HL-60/S4 treated with retinoic acid at 250 ng/mL for 4 days and 3 days (cell line): ENCODE measurements around the gene ACLY.

Experiments used
- in situ Hi-C: fragments of 300-500 bp; cut with MboI; formaldehyde crosslinking; loops from 2 replicates; pipeline ENCODE4 v1.7.0; 2022; ENCODE audit warnings: low sequenced_read_pairs

ACLY gene

GRCh38 chr17:41918314-41919164, at the start of gene ACLY:
Gene ACLY, minus strand, starts transcription at chr17:41918951. Its CDS starts 5,078 bp downstream, at chr17:41913873.
- in situ Hi-C loops = no loop called here

DNA sequence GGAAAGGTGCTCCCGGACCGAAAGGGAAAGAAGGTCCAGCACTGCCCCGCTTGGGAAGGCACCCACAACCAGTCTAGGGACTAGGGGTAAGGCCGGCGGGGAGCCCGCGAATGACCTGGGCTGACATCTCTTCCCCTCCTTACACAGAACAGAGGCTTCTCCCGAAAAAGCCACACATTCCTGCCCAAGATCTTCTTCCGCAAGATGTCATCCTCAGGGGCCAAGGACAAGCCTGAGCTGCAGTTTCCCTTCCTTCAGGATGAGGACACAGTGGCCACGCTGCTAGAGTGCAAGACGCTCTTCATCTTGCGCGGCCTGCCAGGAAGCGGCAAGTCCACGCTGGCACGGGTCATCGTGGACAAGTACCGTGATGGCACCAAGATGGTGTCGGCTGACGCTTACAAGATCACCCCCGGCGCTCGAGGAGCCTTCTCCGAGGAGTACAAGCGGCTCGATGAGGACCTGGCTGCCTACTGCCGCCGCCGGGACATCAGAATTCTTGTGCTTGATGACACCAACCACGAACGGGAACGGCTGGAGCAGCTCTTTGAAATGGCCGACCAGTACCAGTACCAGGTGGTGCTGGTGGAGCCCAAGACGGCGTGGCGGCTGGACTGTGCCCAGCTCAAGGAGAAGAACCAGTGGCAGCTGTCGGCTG, 49.3 kb upstream of the ACLY start:
- in situ Hi-C loops = loop anchor here (10.0 kb wide), 1 partner anchor 147 kb away; the partner anchor contains the start of gene DHX58

DNA sequence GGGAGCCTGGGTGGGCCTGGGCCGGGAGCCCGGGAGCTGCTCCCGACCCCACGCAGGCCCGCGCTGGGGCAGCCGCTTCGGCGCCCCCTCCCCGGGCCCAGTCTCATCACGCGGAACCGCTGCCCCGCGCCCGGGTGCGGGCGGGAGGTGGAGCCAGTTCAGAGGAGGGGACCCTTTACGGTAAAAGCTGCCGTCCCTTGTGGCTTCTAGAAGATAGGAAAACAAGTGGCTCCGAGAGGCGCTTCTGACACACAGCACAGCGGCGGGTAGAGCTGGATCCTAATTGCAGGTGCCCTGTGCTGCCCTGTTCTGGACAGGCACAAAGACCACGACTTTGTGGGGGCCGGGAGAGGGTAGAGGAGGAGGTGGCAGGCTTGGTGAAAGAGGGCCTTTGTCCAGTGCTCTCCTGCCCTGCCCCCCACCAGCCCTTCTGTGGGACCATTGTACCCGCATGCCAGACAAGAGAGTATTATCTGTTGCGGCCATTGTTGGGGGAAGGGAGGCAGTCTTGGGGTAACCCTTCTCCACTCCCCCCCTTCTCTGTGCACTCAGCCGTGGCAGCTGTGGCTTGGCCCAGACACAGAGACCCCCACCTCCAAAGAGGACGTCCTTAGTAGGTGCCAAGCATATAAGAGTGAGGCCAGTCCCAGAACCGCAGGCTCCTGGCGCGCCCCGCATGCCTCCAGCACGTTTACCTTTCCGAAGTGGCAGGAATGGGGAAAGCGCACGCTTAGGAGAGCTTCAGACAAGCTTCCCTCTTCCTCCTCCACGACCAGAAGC, 48.6 kb upstream of the ACLY start:
- in situ Hi-C loops = loop anchor here (10.0 kb wide), 1 partner anchor 147 kb away; the partner anchor contains the start of gene DHX58

- in situ Hi-C loops = loop anchor here (10.0 kb wide), 1 partner anchor 148 kb away; the partner anchor contains the start of gene DHX58
These were observed 47.9 kb upstream of the ACLY start, which contains the start of gene CNP for GRCh38 chr17:41966463-41967140. Gene CNP, plus strand, starts transcription at chr17:41966795. Its CDS starts 90 bp downstream, at chr17:41966885.

DNA sequence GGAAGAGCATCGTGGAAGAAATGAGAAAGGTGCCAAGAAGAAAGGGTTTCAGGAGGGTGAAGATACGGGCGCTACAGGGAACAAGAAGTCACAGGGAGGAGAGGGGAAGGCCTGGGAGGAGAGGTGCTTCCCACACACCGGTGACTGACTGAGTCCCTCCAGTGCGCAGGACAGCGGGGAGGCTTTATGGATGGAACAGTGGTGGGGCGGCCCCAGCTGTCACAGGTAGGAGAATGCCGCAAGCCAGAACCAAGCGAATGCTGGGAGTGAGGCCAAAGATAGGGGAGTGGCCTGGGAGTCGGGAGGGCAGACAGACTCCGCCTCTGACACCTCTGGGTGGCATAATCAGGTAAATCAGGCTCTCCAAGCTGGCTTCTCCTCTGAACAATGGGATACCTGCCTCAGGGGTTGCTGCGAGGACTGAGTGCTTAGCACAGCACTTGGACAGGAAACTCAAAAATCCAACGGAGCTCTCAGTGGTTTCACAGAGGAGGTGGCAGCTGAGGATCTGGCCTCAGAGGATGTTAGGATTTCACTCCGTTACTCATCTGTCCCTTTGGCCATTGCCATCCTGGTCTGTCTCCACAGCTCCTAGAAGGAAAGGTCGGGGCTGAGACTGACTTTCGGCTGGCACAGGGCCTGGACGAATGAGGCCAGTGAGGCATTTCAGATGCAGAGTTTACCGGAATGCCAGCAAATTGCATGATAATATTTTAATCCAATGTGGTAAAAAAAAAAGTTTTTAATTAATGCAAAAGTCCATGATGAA, 47.1 kb upstream of the ACLY start:
- in situ Hi-C loops = loop anchor here (10.0 kb wide), 1 partner anchor 149 kb away; the partner anchor contains the start of gene DHX58

GRCh38 chr17:41962768-41963434, 44.1 kb upstream of the ACLY start:
- in situ Hi-C loops = loop anchor here (10.0 kb wide), 1 partner anchor 152 kb away; the partner anchor contains the start of gene DHX58

DNA sequence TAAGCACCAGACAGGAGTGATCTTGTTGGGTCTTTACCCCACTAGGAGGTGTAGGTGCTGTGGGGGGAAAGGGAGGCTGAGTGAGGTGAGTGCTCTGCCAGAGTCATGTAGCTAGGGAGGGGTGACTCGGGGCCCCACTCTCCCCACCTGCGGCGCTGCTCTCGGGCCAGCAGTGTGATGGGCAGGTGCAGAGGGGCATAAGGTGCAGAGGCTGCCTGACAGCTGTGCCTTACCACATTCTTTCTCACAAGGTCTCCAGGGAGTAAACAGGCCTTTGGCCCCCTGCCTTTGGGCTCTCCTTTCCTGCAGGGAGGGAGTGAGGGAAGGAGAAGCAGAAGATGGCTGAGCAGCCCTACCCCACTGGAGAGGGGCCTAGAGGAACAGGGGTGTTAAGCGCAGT, 43.4 kb upstream of the ACLY start:
- in situ Hi-C loops = loop anchor here (10.0 kb wide), 1 partner anchor 153 kb away; the partner anchor contains the start of gene DHX58

DNA sequence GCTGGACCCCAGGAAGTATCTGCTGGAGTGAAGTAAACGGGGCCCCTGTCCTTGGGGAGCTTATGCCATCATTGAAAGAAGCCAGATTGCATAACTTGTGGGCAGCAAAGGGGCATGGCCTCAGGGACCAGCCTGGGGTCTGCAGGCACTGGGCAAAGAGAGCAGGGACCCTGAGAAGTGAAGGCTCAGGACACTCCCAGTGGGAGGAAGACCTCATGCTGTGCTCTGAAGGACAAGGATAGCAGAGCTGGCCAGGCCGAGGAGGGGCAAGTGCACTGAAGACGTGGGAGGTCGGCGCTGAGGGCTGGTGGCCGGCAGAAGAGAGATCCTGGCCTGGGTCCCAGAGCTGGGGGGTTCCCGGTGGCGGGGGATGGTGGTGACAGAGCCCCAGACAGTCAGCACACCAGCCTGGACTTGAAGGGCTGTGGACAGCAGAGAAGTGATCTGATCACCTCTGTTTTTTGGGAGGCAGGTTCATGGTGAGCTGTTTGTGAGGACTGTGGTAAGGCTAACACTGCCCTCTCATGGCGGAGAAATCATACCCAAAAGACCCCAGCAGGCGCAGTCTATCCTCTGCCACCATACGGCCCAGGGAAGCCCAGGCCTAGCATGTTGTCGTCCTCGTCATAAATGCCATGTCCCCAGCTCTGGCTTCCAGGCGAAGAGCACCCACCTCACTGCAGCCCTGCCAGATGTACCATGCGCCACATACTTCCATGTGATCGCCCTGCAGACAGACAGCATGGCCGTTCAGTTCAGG, 40.8 kb upstream of the ACLY start:
- in situ Hi-C loops = loop anchor here (10.0 kb wide), 1 partner anchor 155 kb away; the partner anchor contains the start of gene DHX58

DNA sequence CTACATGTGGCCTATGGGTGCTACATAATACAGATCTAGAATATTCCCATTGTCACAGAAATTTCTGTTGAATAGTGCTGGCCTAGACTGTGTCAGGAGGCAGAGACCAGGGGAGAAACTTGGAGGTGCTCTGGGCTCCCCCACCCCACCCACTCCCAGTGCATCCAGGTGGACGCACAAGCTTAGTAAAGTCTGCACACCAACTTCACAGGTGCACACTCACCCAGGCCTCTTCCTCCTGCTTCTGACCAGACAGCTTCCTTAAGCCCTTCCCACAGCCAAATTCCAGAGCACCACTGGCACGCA, 40.2 kb upstream of the ACLY start:
- in situ Hi-C loops = no loop called here

GRCh38 chr17:41957869-41958439, 39.2 kb upstream of the ACLY start:
- in situ Hi-C loops = no loop called here

GRCh38 chr17:41957031-41957868, 38.5 kb upstream of the ACLY start:
- in situ Hi-C loops = no loop called here

DNA sequence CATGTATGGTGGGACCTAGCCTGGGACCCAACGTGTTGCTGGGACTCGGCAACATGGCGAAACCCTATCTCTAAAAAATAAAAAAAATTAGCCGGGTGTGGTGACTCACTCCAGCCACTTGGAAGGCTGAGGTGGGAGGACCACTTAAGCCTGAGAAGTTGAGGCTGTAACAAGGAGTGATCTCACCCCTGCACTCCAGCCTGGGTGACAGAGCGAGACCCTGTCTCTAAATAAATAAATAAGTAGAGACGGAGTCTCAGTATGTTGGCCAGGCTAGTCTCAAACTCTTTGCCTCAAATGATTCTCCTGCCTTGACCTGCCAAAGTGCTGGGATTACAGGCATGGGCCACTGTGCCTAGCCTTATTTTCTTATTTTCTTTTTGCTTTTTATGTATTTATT, 37.8 kb upstream of the ACLY start:
- in situ Hi-C loops = no loop called here

- in situ Hi-C loops = no loop called here
These were observed 30.2 kb upstream of the ACLY start for GRCh38 chr17:41948762-41949460.

GRCh38 chr17:41944943-41945342, 26.2 kb upstream of the ACLY start:
- in situ Hi-C loops = no loop called here

GRCh38 chr17:41943492-41943891, 24.7 kb upstream of the ACLY start:
- in situ Hi-C loops = no loop called here

DNA sequence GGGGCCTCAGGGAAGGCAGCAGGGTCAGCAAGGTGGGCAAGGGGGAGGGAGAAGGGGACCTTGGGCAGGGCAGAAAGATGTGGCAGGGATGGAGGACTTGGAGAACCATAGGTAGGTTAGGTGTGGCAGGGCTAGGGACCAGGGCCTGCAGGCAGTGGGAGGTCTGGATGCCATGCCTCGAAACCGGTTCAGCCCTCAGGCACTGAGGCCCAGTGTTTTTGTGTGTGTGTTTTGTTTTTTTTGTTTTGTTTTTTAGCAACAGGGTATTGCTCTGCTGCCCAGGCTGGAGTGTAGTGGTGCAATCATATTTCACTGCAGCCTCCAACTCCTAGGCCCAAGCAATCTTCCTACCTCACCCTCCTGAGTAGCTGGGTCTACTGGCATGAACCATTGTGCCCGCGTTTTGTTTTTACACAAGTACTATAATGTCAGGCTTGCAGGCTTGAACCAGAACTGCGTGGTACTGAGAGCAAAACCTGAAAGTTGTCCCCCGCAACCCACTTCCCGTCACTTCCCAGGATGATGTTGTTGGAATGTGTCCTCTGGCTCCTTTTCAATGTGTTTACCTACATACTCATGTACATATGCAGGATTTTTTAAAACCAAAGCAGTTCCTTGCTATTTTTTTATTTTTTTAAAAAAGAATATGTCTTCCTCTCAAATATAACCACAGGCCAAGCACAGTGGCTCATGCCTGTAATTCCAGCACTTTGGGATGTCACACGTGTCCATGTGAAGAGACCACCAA, 24.0 kb upstream of the ACLY start:
- in situ Hi-C loops = no loop called here
